ENCODE results near the gene CD300LB.

DNA sequence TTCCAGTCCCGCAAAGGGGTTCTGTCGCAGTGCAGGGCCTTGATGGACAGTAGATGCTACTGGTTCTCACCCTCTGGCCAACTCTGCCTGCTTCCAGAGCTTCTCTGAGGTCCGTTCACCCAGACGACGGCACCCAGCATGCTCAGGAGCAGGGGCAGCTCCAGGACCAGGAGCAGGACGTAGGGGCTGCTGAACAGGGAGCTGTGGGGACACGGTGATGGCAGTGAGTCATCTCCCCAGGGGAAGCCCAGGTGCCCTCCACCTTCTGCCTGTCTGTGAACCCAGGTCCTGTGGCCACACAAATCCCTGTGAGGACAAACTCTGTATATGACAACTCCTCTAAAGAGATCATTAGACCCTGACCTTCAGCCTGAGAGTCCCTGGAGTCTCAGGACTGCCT is 18.1 kb upstream of the CD300LB start:
- TF ChIP-seq CTCF (IDR thresholded peaks at IDR 0.05) (no peak), POLR2A (IDR thresholded peaks at IDR 0.05) (no peak)
